SH-SY5Y (cell line): ENCODE data around the gene LCNL1.

Experiments
- GATA2 ChIP-seq: IDR thresholded peaks from 2 replicates; pipeline ENCODE4 v1.6.1; 2011; ENCODE audit warnings: mild to moderate bottlenecking, low read depth, low read length
- GATA3 ChIP-seq: IDR thresholded peaks from 2 replicates; pipeline ENCODE4 v1.6.1; 2011; ENCODE audit warnings: low read depth, mild to moderate bottlenecking, low read length, moderate library complexity

LCNL1 gene

DNA sequence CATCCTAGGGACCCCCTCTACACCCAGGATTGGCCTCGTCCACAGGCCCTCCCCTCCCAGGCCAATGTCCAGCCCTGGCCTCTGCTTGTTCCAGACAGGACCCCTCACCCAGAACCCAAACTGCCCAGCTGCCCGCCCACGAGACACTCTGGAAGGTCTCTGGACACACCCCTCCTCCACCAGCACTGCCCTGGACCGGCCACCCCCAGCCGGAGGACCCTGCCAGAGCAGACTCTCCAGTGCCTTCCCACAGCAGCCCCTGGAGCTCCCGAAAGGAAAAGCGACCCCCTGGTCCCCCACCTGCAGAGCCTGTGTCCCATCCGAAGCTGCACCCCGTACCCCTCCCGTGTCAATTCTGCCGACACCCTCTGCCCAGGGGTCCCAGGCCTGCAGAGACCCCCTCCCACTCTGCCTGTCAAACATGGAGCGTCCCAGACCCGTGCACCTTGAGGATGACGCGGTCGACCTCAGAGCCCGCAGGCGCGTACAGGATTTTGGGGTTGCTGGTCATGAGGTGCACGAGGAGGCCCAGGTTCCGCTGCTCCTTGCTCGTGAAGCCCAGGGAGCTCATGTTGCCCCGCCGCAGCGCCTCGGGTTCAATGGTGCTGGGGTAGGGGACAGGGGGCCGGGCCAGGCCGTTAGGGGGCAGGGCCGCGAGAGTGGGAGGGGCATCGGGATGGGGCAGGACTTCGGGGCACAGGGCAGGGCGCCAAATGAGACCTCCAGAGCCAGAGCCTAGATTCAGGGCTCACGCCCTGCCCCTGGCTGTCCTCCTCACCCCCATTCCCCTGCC, 37.3 kb downstream of the LCNL1 start:
- TF ChIP-seq GATA3 (no peak), GATA2 (no peak)

GRCh38 chr9:137020771-137021567, 38.2 kb downstream of the LCNL1 start:
- TF ChIP-seq GATA2 (no peak), GATA3 (no peak)

- TF ChIP-seq GATA3 (no peak), GATA2 (no peak)
Measured at GRCh38 chr9:137021568-137021978, 38.8 kb downstream of the LCNL1 start.

- TF ChIP-seq GATA3 (no peak), GATA2 (no peak)
Measured at GRCh38 chr9:137021979-137022661, 39.3 kb downstream of the LCNL1 start.

GRCh38 chr9:137022662-137023008, 39.8 kb downstream of the LCNL1 start:
- TF ChIP-seq GATA3 (no peak), GATA2 (no peak)

DNA sequence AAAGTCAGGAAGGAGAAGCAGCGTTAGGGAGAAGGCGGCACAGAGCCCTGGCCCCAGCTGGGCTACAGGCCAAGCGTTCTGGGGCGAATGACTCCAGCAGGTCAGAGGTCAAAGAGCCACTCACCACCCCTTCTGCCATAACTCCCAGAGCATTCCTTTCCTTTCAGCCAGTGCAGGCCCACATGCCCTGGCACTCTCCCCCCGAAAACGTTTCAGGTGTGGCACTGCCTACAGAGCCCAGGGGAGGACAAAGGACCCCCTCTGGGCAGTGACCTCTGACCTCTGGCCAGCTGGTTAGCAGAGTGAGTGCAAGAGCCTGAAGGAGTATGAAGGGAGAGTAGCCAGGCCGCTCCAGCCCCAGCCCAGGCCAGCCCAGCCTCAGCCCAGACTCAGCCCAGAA, 40.4 kb downstream of the LCNL1 start:
- no peak for TF ChIP-seq GATA3
- TF ChIP-seq GATA2 = no peak

DNA sequence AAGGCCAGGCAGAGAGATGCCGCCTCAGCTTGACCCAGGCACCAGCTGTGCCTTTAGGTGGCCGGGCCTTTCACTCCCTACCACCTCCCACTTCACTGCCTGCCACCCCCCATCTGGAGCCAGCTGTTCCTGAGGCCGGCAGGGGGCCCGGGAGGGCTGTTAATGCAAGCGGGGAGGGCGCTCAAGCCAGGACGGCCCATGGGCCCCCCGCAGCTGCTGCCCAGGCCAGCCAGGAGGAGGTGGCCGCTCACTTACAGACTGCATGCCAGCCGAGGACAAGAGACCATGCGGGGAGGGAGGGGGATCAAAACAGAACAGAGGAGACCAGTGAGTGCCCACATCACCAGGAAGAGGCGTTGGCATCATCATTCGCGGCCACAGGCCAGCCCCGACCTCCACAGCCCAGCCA, 40.8 kb downstream of the LCNL1 start:
- TF ChIP-seq GATA2 = no peak
- no peak for TF ChIP-seq GATA3

GRCh38 chr9:137025517-137025966, 42.7 kb downstream of the LCNL1 start:
- no peak for TF ChIP-seq GATA3

GRCh38 chr9:137026384-137026783, 43.6 kb downstream of the LCNL1 start:
- no peak for TF ChIP-seq GATA3
- no peak for TF ChIP-seq GATA2

GRCh38 chr9:137026828-137027227, 44.0 kb downstream of the LCNL1 start:
- TF ChIP-seq GATA2 (no peak), GATA3 (no peak)

GRCh38 chr9:137027369-137028262, 44.8 kb downstream of the LCNL1 start, which contains the start of gene ABCA2:
ABCA2 (minus strand) TSS chr9:137028237; CDS start chr9:137028140, 97 bp downstream.
- no peak for TF ChIP-seq GATA2
- no peak for TF ChIP-seq GATA3

GRCh38 chr9:137028263-137029057, 45.7 kb downstream of the LCNL1 start:
- TF ChIP-seq GATA3 = no peak

DNA sequence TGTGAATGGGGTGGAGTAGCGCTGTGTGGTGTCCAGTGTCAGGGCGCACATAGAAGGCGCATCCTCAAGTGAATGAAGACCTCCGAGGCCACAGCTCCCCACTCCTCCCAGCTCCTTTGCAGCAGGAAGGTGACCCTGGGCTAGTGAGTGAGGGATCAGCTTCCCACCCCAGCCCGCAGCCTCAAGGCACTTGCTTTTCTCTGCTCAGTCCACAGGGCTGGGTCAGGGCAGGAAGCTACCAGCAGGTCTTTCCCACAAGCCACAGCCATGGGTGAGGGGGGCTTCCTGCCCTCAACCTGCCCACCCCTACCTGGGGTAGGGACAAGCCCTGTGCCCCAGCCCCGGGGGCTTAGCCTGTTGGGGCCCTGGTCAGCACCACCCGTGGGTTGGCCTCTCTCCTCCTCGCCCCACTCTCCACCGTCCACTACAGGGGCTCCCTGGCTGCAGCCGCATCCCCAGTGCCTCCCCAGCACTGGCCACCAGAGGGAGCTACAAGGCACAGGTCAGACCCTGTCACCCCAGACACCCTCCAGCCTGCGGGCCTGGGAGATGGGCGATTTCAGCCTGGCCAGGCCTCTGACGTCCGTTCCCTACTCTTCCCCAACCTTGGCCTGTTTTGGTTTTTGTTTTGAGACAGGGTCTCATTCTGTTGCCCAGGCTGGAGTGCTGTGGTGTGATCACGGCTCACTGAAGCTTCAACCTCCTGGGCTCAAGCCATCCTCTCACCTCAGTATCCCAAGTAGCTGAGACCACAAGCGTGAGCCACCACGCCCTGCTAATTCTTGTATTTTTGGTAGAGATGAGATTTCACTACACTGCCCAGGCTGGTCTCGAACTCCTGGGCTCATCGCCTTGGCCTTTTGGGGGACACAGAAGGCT, 46.5 kb downstream of the LCNL1 start:
- TF ChIP-seq GATA3 (no peak), GATA2 (no peak)
